Stomach (tissue), 4 donors: ENCODE results near the gene TTBK2.
"Not testable (repeated sequence)": the region's sequence is repeated elsewhere in the genome, so short reads cannot be mapped to it uniquely, and the experiment has no call there.

Experiments used
- POLR2A ChIP-seq, 4 donors: fragments of 450-650 bp; IDR thresholded peaks; one replicate each; pipeline ENCODE4 v1.6.1; 2016; ENCODE audit warnings: antibody characterized with exemption in 4 of 4, control low read depth in 2 of 4, mild to moderate bottlenecking in 1 of 4, moderate library complexity in 1 of 4
- POLR2AphosphoS5 ChIP-seq, 3 donors: sonication (generic); formaldehyde crosslinking; IDR thresholded peaks; one replicate each; pipeline ENCODE4 v1.6.1; 2016; ENCODE audit warnings: antibody characterized with exemption in 3 of 3
- TF ChIP-seq, protein P1 (sequence below), 7 experiments: fragments of 450-650 bp in 4 of 7; fragments of 200-600 bp in 3 of 7; sonication (generic) in 3 of 7; IDR thresholded peaks; one replicate each; pipeline ENCODE4 v1.5.1; 2016 to 2019; ENCODE audit warnings: antibody characterized with exemption in 7 of 7, control low read depth in 2 of 7, mild to moderate bottlenecking in 1 of 7

DNA sequence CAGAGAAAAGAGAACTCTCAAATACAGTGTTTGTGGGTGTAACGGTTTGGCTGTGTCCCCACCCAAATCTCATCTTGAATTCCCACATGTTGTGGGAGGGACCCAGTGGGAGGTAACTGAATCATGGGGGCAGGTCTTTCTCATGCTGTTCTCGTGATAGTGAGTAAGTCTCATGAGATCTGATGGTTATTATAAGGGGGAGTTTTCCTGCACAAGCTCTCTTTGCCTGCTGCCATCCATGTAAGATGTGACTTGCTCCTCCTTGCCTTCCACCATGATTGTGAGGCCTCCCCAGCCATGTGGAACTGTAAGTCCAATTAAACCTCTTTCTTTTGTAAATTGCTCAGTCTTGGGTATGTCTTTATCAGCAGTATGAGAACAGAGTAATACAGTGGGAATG, 158.8 kb downstream of the TTBK2 start:
- not testable (repeated sequence) for TF ChIP-seq POLR2A, POLR2AphosphoS5 (IDR thresholded peaks at IDR 0.05)
- TF ChIP-seq, protein P1, sequence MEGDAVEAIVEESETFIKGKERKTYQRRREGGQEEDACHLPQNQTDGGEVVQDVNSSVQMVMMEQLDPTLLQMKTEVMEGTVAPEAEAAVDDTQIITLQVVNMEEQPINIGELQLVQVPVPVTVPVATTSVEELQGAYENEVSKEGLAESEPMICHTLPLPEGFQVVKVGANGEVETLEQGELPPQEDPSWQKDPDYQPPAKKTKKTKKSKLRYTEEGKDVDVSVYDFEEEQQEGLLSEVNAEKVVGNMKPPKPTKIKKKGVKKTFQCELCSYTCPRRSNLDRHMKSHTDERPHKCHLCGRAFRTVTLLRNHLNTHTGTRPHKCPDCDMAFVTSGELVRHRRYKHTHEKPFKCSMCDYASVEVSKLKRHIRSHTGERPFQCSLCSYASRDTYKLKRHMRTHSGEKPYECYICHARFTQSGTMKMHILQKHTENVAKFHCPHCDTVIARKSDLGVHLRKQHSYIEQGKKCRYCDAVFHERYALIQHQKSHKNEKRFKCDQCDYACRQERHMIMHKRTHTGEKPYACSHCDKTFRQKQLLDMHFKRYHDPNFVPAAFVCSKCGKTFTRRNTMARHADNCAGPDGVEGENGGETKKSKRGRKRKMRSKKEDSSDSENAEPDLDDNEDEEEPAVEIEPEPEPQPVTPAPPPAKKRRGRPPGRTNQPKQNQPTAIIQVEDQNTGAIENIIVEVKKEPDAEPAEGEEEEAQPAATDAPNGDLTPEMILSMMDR (IDR thresholded peaks at IDR 0.05): not testable (repeated sequence)
